Keratinocyte (primary cell): Measurements from ENCODE around the gene BCHE.

Experiments
- CTCF ChIP-seq, 3 experiments: IDR thresholded peaks in 1 of 3; conservative IDR thresholded peaks in 1 of 3; optimal IDR thresholded peaks in 1 of 3; 2 replicates in 2 of 3; 3 replicates in 1 of 3; pipeline versions ENCODE3 to v1.5.1; 2011; ENCODE audit warnings: low read length in 3 of 3, mild to moderate bottlenecking in 3 of 3, moderate library complexity in 2 of 3, control low read depth in 1 of 3, inconsistent platforms in 1 of 3; ENCODE audit not compliant: insufficient read depth in 2 of 3; ENCODE audit errors: extremely low read depth in 1 of 3
- EZH2 ChIP-seq: IDR thresholded peaks from one replicate; pipeline ENCODE4 v1.6.1; 2012; ENCODE audit warnings: inconsistent platforms, mild to moderate bottlenecking, low read length, moderate library complexity

- TF ChIP-seq CTCF (optimal IDR thresholded peaks at IDR 0.05 in 1 of 3, IDR thresholded peaks at IDR 0.05 in 1 of 3, conservative IDR thresholded peaks at IDR 0.05 in 1 of 3; ENCODE audit: extremely low read depth in 1 of 3, insufficient read depth in 2 of 3, low read length in 3 of 3), result no peak
- TF ChIP-seq EZH2, result no peak
Observed at GRCh38 chr3:165852191-165852590, 15.0 kb upstream of the BCHE start.
